NT2/D1 (cell line): ENCODE results near the gene PCARE.

Source experiments
- SUZ12 ChIP-seq: IDR thresholded peaks from 2 replicates; pipeline ENCODE4 v1.6.1; 2011; ENCODE audit not compliant: insufficient read length, insufficient read depth; ENCODE audit errors: extremely low read depth
- YY1 ChIP-seq: IDR thresholded peaks from 2 replicates; pipeline ENCODE4 v1.6.1; 2011; ENCODE audit not compliant: insufficient read length, insufficient read depth

DNA sequence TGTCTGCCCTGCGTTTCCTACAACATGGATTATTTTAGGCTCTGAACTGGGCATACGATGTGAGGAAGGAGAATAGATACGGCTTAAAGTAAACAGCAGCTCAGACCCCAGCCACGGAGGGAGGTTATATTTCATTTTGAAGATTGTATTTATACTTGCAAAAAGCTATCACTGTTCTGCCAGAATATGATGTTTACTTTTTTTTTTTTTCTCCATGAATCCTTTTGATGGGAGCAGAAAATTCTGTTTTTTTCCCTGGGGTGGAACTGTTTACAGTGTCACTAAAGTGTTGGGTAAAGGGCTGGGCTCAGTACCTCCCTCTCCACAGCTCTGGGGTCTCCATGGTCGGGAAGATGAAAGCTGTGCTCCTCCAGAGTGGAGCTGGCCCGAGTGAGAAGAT lies 13.1 kb downstream of the PCARE start:
- TF ChIP-seq SUZ12 (no peak), YY1 (no peak)
